Endometrial microvascular endothelial cells (primary cell): ENCODE measurements around the gene MTERF2. TPM values are rescaled to one million over a fixed set of nuclear protein-coding genes. Genes with fewer than 3 reads are reported as not detected.
"Not testable (repeated sequence)": the region's sequence is repeated elsewhere in the genome, so short reads cannot be mapped to it uniquely, and the experiment has no call there.

Experiments
- in situ Hi-C: cut with HindIII; loops from 2 replicates; pipeline ENCODE4 v1.10.0; 2017; ENCODE audit warnings: low sequenced_read_pairs, low pct_unique_long_range_greater_than_20kb; ENCODE audit errors: inconsistent ontology term
- total RNA-seq: library from RNA; depleted of rRNA; stranded (reverse); fragments of >200 nt; gene quantifications from one replicate; pipeline ENCODE4 v1.2.3, GENCODE V29; 2015; ENCODE audit errors: inconsistent ontology term

The MTERF2 gene
- total RNA-seq, 1 donor from 2014 or later = 10.6 TPM

GRCh38 chr12:106997916-106998315 lies 11.0 kb upstream of the MTERF2 start:
- in situ Hi-C loops = no loop called here

- in situ Hi-C loops = not testable (repeated sequence)
These were observed 9.2 kb upstream of the MTERF2 start for GRCh38 chr12:106996102-106996501.

- in situ Hi-C loops = no loop called here
These were observed 7.8 kb upstream of the MTERF2 start for GRCh38 chr12:106994579-106995220.

GRCh38 chr12:106987846-106988245 lies 900 bp upstream of the MTERF2 start:
- in situ Hi-C loops = no loop called here

GRCh38 chr12:106986135-106986534 lies 811 bp downstream of the MTERF2 start:
- in situ Hi-C loops = no loop called here

- in situ Hi-C loops = no loop called here
These were observed 1.5 kb downstream of the MTERF2 start for GRCh38 chr12:106985479-106985878.

- in situ Hi-C loops = no loop called here
These were observed 2.3 kb downstream of the MTERF2 start for GRCh38 chr12:106984588-106985137.

GRCh38 chr12:106982229-106982628 lies 4.7 kb downstream of the MTERF2 start:
- in situ Hi-C loops = no loop called here

GRCh38 chr12:106981788-106982187 lies 5.2 kb downstream of the MTERF2 start:
- in situ Hi-C loops = no loop called here

- in situ Hi-C loops = no loop called here
These were observed 6.0 kb downstream of the MTERF2 start for GRCh38 chr12:106980944-106981343.

GRCh38 chr12:106978035-106978800 lies 8.7 kb downstream of the MTERF2 start:
- in situ Hi-C loops = no loop called here

GRCh38 chr12:106976668-106977067 lies 10.3 kb downstream of the MTERF2 start:
- in situ Hi-C loops = no loop called here

- in situ Hi-C loops = no loop called here
These were observed 10.8 kb downstream of the MTERF2 start for GRCh38 chr12:106975993-106976658.

GRCh38 chr12:106975098-106975497 lies 11.8 kb downstream of the MTERF2 start:
- in situ Hi-C loops = no loop called here

- in situ Hi-C loops = no loop called here
These were observed 12.4 kb downstream of the MTERF2 start for GRCh38 chr12:106974511-106974910.

GRCh38 chr12:106973545-106973944 lies 13.4 kb downstream of the MTERF2 start:
- in situ Hi-C loops = no loop called here

GRCh38 chr12:106971065-106971464 lies 15.9 kb downstream of the MTERF2 start:
- in situ Hi-C loops = no loop called here

- in situ Hi-C loops = no loop called here
These were observed 22.4 kb downstream of the MTERF2 start for GRCh38 chr12:106964526-106964925.

- in situ Hi-C loops = no loop called here
These were observed 24.7 kb downstream of the MTERF2 start for GRCh38 chr12:106962286-106962685.

GRCh38 chr12:106960443-106960842 lies 26.5 kb downstream of the MTERF2 start:
- in situ Hi-C loops = no loop called here
